GM12892 (cell line): ENCODE data around the gene EFHD2.

Experiments used
- POLR2A ChIP-seq: IDR thresholded peaks from 2 replicates; pipeline ENCODE4 v1.6.1; 2011; ENCODE audit warnings: low read depth, low read length, control low read depth
- POLR2AphosphoS5 ChIP-seq: IDR thresholded peaks from 2 replicates; pipeline ENCODE4 v1.6.1; 2011; ENCODE audit warnings: low read depth, low read length, control low read depth

DNA sequence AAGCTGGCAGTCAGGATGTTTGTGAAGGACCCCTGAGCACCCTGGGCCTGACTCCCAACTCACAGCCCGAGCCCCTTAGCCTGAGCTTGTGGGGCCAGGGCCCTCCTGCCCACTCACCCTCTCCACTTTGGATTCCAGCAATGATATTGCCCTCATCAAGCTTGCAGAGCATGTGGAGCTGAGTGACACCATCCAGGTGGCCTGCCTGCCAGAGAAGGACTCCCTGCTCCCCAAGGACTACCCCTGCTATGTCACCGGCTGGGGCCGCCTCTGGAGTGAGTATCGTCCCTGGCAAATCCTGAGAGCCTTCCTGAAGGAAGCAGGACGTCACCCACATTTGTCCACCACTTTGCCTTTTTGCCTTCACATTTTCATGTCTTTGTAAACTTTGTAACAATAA, 33.6 kb downstream of the EFHD2 start:
- TF ChIP-seq POLR2A (no peak), POLR2AphosphoS5 (no peak)
